GM19468 (cell line): ENCODE data around the gene ARHGEF10L.
"Not testable (repeated sequence)": the region's sequence is repeated elsewhere in the genome, so short reads cannot be mapped to it uniquely, and the experiment has no call there.

Source experiments
- ATAC-seq: cut with Tn5 transposase; IDR thresholded peaks from one replicate; pipeline ENCODE4 v1.9.1; 2021; ENCODE audit warnings: mild to moderate bottlenecking, moderate library complexity, moderate number of reproducible peaks; ENCODE audit not compliant: unreplicated experiment; ENCODE audit errors: extremely low read depth

ARHGEF10L gene

GRCh38 chr1:17606826-17607440 is 67.4 kb downstream of the ARHGEF10L start:
- ATAC-seq = no peak

- ATAC-seq = no peak
These were observed 68.4 kb downstream of the ARHGEF10L start for GRCh38 chr1:17607644-17608581.

GRCh38 chr1:17609529-17609928 is 70.0 kb downstream of the ARHGEF10L start:
- ATAC-seq = no peak

GRCh38 chr1:17610085-17610484 is 70.6 kb downstream of the ARHGEF10L start:
- ATAC-seq = no peak

GRCh38 chr1:17610713-17611112 is 71.2 kb downstream of the ARHGEF10L start:
- no peak for ATAC-seq

DNA sequence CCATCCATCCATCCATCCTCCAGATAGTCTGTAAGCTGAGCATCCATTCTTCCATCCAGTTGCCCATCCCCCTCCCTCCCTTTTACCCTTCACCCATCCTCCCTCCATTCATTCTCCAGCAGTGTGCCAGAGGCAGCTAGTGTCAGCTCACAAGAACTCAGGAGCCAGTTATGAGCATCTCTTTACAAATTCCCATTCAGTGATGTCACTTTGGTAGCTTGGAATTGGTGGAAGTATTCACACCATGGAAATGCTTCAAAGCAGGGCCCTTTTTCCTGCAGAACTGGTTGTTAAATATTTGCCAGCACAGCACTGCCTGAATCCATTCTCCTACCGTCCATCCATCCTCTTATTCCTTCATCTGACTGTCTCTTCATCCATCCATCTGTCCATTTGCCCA is 72.5 kb downstream of the ARHGEF10L start:
- ATAC-seq = no peak

GRCh38 chr1:17612831-17613230 is 73.3 kb downstream of the ARHGEF10L start:
- ATAC-seq = no peak

DNA sequence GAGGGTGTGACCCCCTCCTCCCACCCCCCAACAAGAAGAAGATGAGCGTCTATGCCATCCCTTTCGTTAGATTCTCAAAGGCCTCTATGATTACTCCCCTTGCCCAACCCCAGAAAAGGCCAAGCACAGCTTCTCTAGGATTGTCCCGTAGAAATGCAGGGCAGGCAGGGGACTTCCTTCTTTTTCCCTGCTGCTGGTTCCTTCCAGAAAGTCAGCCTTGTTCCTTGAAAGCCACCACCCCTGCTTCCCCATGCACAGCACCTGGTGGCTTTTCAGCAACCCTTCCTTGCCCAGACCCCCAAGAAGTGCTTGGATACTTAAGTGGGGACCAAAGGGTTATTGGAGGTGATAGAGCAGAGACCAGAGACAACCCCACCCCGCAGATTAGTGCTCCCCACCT is 75.1 kb downstream of the ARHGEF10L start:
- no peak for ATAC-seq

DNA sequence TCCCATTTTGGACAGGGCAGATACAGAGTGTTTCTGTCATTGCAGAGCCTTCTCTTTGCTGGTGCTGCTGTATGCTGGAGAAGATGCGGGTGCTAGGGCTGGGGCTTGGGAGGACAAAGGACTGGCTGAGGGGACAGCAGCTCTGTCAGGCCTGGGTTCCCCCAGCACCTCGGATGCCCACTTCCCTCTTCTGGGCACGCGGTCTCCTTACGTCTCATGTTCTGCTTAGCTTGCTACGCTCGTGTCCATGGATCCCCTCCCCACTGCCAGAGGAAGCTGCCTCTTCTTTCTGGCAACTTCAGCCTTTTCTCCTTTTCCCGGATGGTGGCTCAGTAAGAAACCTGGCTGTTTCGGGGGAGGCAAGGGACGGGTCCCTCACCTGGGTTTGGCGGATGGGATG is 75.7 kb downstream of the ARHGEF10L start:
- no peak for ATAC-seq

DNA sequence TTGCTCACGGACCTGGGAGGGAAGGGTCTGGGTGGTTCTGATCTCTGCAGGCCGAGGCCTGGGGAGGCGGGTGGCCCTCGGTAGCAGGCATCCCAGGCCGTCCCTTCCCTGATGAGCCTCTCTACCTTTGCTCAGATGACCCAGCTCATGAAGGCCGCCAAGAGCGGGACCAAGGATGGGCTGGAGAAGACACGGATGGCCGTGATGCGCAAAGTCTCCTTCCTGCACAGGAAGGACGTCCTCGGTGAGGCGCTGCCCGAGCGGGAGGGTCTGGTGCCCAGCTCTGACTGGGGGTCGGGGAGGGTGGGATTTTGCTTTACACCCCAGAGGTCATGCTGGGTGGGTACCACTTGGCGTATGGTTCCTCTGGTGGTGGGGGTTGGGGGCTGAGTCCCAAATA is 76.5 kb downstream of the ARHGEF10L start:
- ATAC-seq = no peak

GRCh38 chr1:17616731-17617279 is 77.3 kb downstream of the ARHGEF10L start:
- ATAC-seq = no peak

DNA sequence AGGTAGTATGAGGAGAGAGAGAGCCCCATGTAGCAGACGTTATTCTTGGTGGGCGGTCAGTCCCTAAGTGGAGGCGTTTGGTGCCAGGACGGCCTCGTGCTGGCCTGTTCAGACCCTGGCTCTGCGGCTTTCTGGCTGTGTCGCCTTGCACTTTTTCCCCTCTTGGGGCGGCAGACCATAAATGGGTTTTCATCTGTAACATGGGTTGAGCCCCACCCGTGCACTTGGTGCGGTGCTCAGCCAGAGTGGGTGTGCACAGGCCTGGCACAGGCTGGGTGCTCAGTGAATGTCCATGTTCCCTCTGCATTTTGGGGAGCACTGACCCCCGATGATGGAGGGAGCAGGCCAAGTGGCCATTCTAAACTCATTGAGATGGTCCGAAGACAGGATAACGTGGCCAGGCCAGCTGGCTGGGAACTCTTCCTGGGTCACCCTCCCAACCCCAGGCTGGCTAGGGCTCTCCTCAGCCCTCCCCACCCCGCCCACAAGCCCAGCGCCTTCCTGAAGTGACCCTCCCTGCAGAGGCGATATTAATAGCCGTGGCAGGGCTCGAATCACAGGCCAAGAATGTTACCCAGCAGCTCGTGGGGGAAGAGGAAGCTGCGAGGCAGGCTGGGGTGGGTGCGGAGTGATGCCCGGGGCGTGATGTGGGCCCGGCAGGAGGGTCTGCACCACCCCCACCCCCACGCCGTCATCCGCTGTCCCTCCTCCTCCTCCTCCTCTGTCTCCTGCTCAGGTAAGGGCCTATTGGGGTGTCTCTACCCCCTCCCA is 78.5 kb downstream of the ARHGEF10L start:
- ATAC-seq = no peak

DNA sequence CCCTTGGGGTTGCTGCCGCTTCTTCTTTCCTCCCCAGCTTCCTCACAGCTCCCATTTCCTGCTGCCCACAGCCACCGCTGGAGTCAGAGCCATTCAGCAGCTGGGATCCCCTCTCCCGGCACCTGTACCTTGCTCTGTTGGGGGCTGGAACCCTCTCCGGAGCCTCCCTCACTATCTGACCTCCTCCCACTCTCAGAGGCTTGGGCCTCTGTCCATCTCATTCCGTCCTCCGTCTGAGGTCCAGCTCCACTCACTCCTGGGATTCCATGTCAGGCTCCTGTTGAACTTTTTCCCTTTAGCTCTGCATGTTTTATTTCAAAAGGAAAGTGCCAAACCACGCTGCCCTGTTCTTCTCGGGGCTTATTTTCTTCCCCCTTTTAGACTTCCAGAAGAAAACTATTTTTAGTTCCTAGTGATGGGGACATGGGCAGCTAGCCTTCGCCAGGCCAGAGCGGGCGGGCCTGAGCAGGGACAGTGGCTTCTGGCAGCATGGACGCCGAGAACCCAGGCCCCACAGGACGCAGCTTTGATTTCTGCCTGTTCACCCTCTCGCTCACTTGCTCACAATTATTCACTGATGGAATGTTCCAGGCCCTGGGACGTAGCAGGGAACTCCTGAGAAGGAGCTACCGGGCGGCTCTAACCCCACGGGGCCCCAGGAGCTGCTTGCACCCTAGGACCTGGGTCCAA is 79.2 kb downstream of the ARHGEF10L start:
- ATAC-seq = no peak

DNA sequence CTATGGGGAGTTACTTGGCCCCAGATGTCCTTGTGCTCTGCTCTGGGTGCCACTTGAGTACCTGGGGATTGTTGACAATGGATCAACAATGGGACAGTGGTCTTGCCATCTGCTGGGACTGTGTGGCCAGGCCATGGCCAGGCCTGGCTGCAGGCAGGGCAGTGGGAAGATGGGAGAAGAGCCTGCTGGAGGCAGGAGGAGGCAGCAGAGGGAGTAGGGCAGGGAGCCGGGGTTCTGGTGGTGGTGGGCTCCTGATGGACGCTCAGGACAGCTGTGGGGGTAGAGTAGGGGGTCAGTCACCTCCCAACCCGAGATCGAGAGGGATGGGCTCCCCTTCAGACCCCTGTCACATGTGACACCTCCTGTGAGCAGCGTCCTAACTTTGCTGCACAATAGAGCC is 81.0 kb downstream of the ARHGEF10L start:
- ATAC-seq = no peak

- ATAC-seq = no peak
These were observed 82.2 kb downstream of the ARHGEF10L start for GRCh38 chr1:17621691-17622090.

- ATAC-seq = no peak
These were observed 83.3 kb downstream of the ARHGEF10L start for GRCh38 chr1:17622823-17623222.

GRCh38 chr1:17624611-17625233 is 85.2 kb downstream of the ARHGEF10L start:
- ATAC-seq = no peak

DNA sequence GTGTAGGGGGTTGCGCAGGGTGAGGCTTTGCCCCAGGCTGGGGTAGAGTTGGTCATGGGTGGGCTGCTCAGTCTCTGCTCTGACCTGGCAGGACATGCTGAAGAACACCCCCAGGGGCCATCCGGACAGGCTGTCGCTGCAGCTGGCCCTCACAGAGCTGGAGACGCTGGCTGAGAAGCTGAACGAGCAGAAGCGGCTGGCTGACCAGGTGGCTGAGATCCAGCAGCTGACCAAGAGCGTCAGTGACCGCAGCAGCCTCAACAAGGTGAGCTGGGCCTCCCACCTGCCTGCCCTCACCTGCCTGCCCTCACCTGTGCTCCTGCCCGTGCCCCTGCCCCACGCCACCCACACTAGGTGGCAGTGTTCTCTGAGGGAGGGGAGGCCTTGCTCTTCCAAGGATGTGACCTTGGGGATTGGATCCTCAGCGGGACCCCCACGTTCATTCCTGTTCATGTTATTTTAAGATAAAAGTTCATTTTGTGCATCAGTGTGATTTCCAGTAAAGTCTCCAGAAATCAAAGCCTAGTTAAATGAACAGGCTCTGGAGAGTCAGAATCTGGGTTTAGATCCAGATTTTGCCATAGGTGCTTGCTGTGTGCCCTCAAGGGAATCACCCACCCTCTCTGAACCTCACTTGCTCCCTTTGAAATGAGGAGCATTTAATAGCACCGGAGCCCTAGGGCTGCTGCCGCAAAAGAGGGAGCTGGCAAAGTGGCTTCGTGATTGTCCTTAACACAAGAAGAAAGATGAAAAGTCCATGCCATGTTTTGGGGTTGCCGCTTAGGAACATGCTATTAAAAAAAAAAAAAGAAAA is 87.9 kb downstream of the ARHGEF10L start:
- ATAC-seq = no peak

DNA sequence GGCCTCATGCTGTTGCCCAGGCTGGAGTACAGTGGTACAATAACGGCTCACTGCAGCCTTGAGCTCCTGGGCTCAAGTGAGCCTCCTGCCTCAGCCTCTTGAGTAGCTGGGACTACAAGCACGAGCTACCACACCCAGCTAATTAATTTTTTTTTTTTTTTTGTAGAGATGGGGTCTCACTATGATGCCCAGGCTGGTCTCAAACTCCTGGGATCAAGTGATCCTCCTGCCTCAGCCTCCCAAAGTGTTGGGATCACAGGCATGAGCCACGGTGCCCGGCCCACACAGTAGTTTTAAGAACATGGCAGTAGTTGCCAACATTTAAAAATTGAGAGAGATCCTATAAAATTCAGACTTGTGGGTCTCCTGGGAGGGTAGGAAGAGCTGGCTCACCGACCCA is 89.5 kb downstream of the ARHGEF10L start:
- ATAC-seq = not testable (repeated sequence)
